Mononuclear cell (primary cell): ENCODE measurements around the gene SST. TPM values are rescaled to one million over a fixed set of nuclear protein-coding genes. Genes with fewer than 3 reads are reported as not detected.

Experiments
- H3K27me3 ChIP-seq: 2 replicates; pipeline ENCODE4 v1.6.0; 2011; ENCODE audit warnings: low read length, control low read depth; ENCODE audit not compliant: insufficient read depth
- H3K4me1 ChIP-seq: 2 replicates; pipeline ENCODE4 v1.5.1; 2011; ENCODE audit warnings: mild to moderate bottlenecking, low read length, control low read depth; ENCODE audit not compliant: insufficient read depth
- H3K4me3 ChIP-seq: 2 replicates; pipeline ENCODE4 v1.5.1; 2011; ENCODE audit warnings: mild to moderate bottlenecking, low read length, moderate library complexity
- H3K9me3 ChIP-seq: 2 replicates; pipeline ENCODE4 v1.5.1; 2011; ENCODE audit warnings: low read depth, mild to moderate bottlenecking, control low read depth, low read length
- total RNA-seq: library from RNA; depleted of rRNA; stranded (reverse); fragments of >200 nt; gene quantifications from one replicate; pipeline ENCODE4 v1.2.3, GENCODE V29; 2012

The SST gene
- total RNA-seq = not detected

- Histone ChIP-seq H3K4me3 (no peak within 1 kb of the TSS), H3K4me1 (no peaks in the 10 kb centered on the region), H3K9me3 (no peaks in the 10 kb centered on the region), H3K27me3 (peaks cover 56% of the 10 kb centered on the region)
Measured at GRCh38 chr3:187669675-187670504, at the start of gene SST. Gene SST, minus strand, starts transcription at chr3:187670394. Its CDS starts 103 bp downstream, at chr3:187670291.

GRCh38 chr3:187719628-187720336, 49.6 kb upstream of the SST start:
- Histone ChIP-seq H3K27me3 (no peaks in the 10 kb centered on the region), H3K4me3 (no peak overlapping the region), H3K9me3 (no peaks in the 10 kb centered on the region), H3K4me1 (no peaks in the 10 kb centered on the region)

GRCh38 chr3:187718802-187719201, 48.6 kb upstream of the SST start:
- no peaks in the 10 kb centered on the region for H3K9me3 ChIP-seq
- H3K4me1 ChIP-seq = no peaks in the 10 kb centered on the region
- H3K4me3 ChIP-seq = no peak overlapping the region
- H3K27me3 ChIP-seq = no peaks in the 10 kb centered on the region

GRCh38 chr3:187717572-187717971, 47.4 kb upstream of the SST start:
- Histone ChIP-seq H3K4me3 (no peak overlapping the region), H3K4me1 (no peaks in the 10 kb centered on the region), H3K27me3 (no peaks in the 10 kb centered on the region), H3K9me3 (no peaks in the 10 kb centered on the region)

- H3K4me1 ChIP-seq = no peaks in the 10 kb centered on the region
Measured at GRCh38 chr3:187714404-187714979, 44.3 kb upstream of the SST start.

GRCh38 chr3:187713504-187713903, 43.3 kb upstream of the SST start:
- Histone ChIP-seq H3K4me1 (no peaks in the 10 kb centered on the region), H3K9me3 (no peaks in the 10 kb centered on the region), H3K4me3 (no peak overlapping the region), H3K27me3 (no peaks in the 10 kb centered on the region)

More at GRCh38 chr3:187714404-187714979, 44.3 kb upstream of the SST start:
- Histone ChIP-seq H3K4me3 (no peak overlapping the region), H3K27me3 (no peaks in the 10 kb centered on the region), H3K9me3 (no peaks in the 10 kb centered on the region)

GRCh38 chr3:187709155-187709554, 39.0 kb upstream of the SST start:
- Histone ChIP-seq H3K27me3 (no peaks in the 10 kb centered on the region), H3K4me3 (no peak overlapping the region), H3K9me3 (no peaks in the 10 kb centered on the region), H3K4me1 (no peaks in the 10 kb centered on the region)

- Histone ChIP-seq H3K4me1 (no peaks in the 10 kb centered on the region), H3K27me3 (no peaks in the 10 kb centered on the region), H3K9me3 (no peaks in the 10 kb centered on the region), H3K4me3 (no peak overlapping the region)
Measured at GRCh38 chr3:187708696-187709095, 38.5 kb upstream of the SST start.

- Histone ChIP-seq H3K4me3 (no peak overlapping the region), H3K4me1 (no peaks in the 10 kb centered on the region), H3K9me3 (no peaks in the 10 kb centered on the region), H3K27me3 (no peaks in the 10 kb centered on the region)
Measured at GRCh38 chr3:187706971-187707370, 36.8 kb upstream of the SST start.

- Histone ChIP-seq H3K27me3 (no peaks in the 10 kb centered on the region), H3K4me1 (no peaks in the 10 kb centered on the region), H3K9me3 (no peaks in the 10 kb centered on the region), H3K4me3 (no peak overlapping the region)
Measured at GRCh38 chr3:187705164-187705563, 35.0 kb upstream of the SST start.

- Histone ChIP-seq H3K4me1 (no peaks in the 10 kb centered on the region), H3K4me3 (no peak within 1 kb of the TSS), H3K27me3 (no peaks in the 10 kb centered on the region), H3K9me3 (no peaks in the 10 kb centered on the region)
Measured at GRCh38 chr3:187702507-187703033, 32.4 kb upstream of the SST start, which contains the start of gene RTP2. Gene RTP2, minus strand, starts transcription at chr3:187702557. Its CDS starts 429 bp downstream, at chr3:187702128.

GRCh38 chr3:187700249-187700648, 30.1 kb upstream of the SST start:
- H3K9me3 ChIP-seq = no peaks in the 10 kb centered on the region
- H3K27me3 ChIP-seq = no peaks in the 10 kb centered on the region
- H3K4me3 ChIP-seq = no peak overlapping the region
- no peaks in the 10 kb centered on the region for H3K4me1 ChIP-seq

GRCh38 chr3:187698499-187699399, 28.6 kb upstream of the SST start:
- Histone ChIP-seq H3K9me3 (no peaks in the 10 kb centered on the region), H3K27me3 (no peaks in the 10 kb centered on the region), H3K4me3 (no peak overlapping the region), H3K4me1 (no peaks in the 10 kb centered on the region)

GRCh38 chr3:187696021-187696420, 25.8 kb upstream of the SST start:
- Histone ChIP-seq H3K9me3 (no peaks in the 10 kb centered on the region), H3K27me3 (no peaks in the 10 kb centered on the region), H3K4me1 (no peaks in the 10 kb centered on the region), H3K4me3 (no peak overlapping the region)
